SK-N-SH treated with all-trans-retinoic acid at 6 μM for 48 hours (cell line): ENCODE data around the gene ITGA5.

Source experiments
- ATAC-seq: fragments of 200-7000 bp; cut with Tn5 transposase; 3 replicates; pipeline ENCODE4 v1.9.1; 2020; ENCODE audit warnings: mild to moderate bottlenecking, moderate library complexity
- ARNTL ChIP-seq: fragments of 450-650 bp; formaldehyde crosslinking; IDR thresholded peaks from 2 replicates; pipeline ENCODE4 v1.5.0; 2020; ENCODE audit warnings: low read depth, mild to moderate bottlenecking, moderate library complexity, borderline replicate concordance
- CREB5 ChIP-seq: fragments of 250-450 bp; sonication (Bioruptor Pico); IDR thresholded peaks from 2 replicates; pipeline ENCODE4 v1.5.1; 2020; ENCODE audit warnings: low read depth, mild to moderate bottlenecking, moderate library complexity
- CSDC2 ChIP-seq: fragments of 250-450 bp; sonication (Bioruptor Pico); IDR thresholded peaks from 2 replicates; pipeline ENCODE4 v1.5.0; 2020; ENCODE audit warnings: mild to moderate bottlenecking, moderate library complexity
- CSRNP3 ChIP-seq: fragments of 250-450 bp; sonication (Bioruptor Pico); IDR thresholded peaks from 2 replicates; pipeline ENCODE4 v1.5.1; 2021; ENCODE audit warnings: mild to moderate bottlenecking, moderate library complexity
- ESRRG ChIP-seq: fragments of 250-450 bp; sonication (Bioruptor Pico); IDR thresholded peaks from 2 replicates; pipeline ENCODE4 v1.6.1; 2021; ENCODE audit warnings: mild to moderate bottlenecking
- GLIS3 ChIP-seq: fragments of 250-450 bp; sonication (Bioruptor Pico); IDR thresholded peaks from 2 replicates; pipeline ENCODE4 v1.5.0; 2020; ENCODE audit warnings: mild to moderate bottlenecking, moderate library complexity
- ISL1 ChIP-seq: fragments of 250-450 bp; sonication (Bioruptor Pico); IDR thresholded peaks from 2 replicates; pipeline ENCODE4 v2.1.2; 2022; ENCODE audit warnings: mild to moderate bottlenecking, moderate library complexity
- OSR1 ChIP-seq: fragments of 250-450 bp; sonication (Bioruptor Pico); IDR thresholded peaks from 2 replicates; pipeline ENCODE4 v1.8.0; 2022; ENCODE audit warnings: moderate library complexity, mild to moderate bottlenecking, inconsistent platforms
- PATZ1 ChIP-seq: fragments of 250-450 bp; sonication (Bioruptor Pico); IDR thresholded peaks from 2 replicates; pipeline ENCODE4 v1.8.0; 2020; ENCODE audit warnings: mild to moderate bottlenecking, moderate library complexity, borderline replicate concordance
- POU6F1 ChIP-seq: fragments of 250-450 bp; sonication (Bioruptor Pico); IDR thresholded peaks from 2 replicates; pipeline ENCODE4 v1.8.0; 2021; ENCODE audit warnings: low read depth, mild to moderate bottlenecking, moderate library complexity, borderline replicate concordance
- PPARA ChIP-seq: fragments of 250-450 bp; sonication (Bioruptor Pico); IDR thresholded peaks from 2 replicates; pipeline ENCODE4 v1.5.0; 2020; ENCODE audit warnings: mild to moderate bottlenecking, borderline replicate concordance
- RARB ChIP-seq: fragments of 250-450 bp; sonication (Bioruptor Pico); IDR thresholded peaks from 2 replicates; pipeline ENCODE4 v1.8.0; 2021; ENCODE audit warnings: mild to moderate bottlenecking, moderate library complexity
- TOX ChIP-seq: fragments of 250-450 bp; sonication (Bioruptor Pico); IDR thresholded peaks from 2 replicates; pipeline ENCODE4 v1.8.0; 2021; ENCODE audit warnings: mild to moderate bottlenecking, moderate library complexity, borderline replicate concordance
- TSHZ2 ChIP-seq: fragments of 250-450 bp; sonication (Bioruptor Pico); IDR thresholded peaks from 2 replicates; pipeline ENCODE4 v1.5.0; 2020; ENCODE audit warnings: mild to moderate bottlenecking, moderate library complexity
- ZC3H10 ChIP-seq: fragments of 250-450 bp; sonication (Bioruptor Pico); IDR thresholded peaks from 2 replicates; pipeline ENCODE4 v1.5.1; 2021; ENCODE audit warnings: mild to moderate bottlenecking, moderate library complexity
- ZFP3 ChIP-seq: fragments of 250-450 bp; sonication (Bioruptor Pico); IDR thresholded peaks from 2 replicates; pipeline ENCODE4 v1.5.0; 2020; ENCODE audit warnings: mild to moderate bottlenecking, moderate library complexity
- ZFP30 ChIP-seq: fragments of 450-650 bp; formaldehyde crosslinking; IDR thresholded peaks from 2 replicates; pipeline ENCODE4 v1.5.0; 2022; ENCODE audit warnings: mild to moderate bottlenecking, moderate library complexity
- ZNF565 ChIP-seq: fragments of 450-650 bp; formaldehyde crosslinking; conservative IDR thresholded peaks from 2 replicates; pipeline ENCODE4 v1.5.0; 2020; ENCODE audit warnings: low read depth, mild to moderate bottlenecking, moderate library complexity
- ZNF70 ChIP-seq: fragments of 450-650 bp; formaldehyde crosslinking; IDR thresholded peaks from 2 replicates; pipeline ENCODE4 v1.5.0; 2020; ENCODE audit warnings: mild to moderate bottlenecking, moderate library complexity

Gene ITGA5

GRCh38 chr12:54389134-54389508, 29.9 kb downstream of the ITGA5 start (continued):
- TF ChIP-seq GLIS3 (CRISPR knock-in tag) (no peak), ESRRG (CRISPR knock-in tag) (no peak), CSDC2 (CRISPR knock-in tag) (no peak), ZFP3 (CRISPR knock-in tag) (no peak), CSRNP3 (CRISPR knock-in tag) (no peak)
- TF ChIP-seq, all 23 proteins: peak for 0

- no peak for ATAC-seq
These were observed 30.6 kb downstream of the ITGA5 start for GRCh38 chr12:54388237-54389133.

GRCh38 chr12:54387114-54387467, 32.0 kb downstream of the ITGA5 start:
- ATAC-seq = no peak
- TF ChIP-seq ZC3H10 (no peak), GLIS3 (CRISPR knock-in tag) (no peak), ZFP30 (CRISPR knock-in tag) (no peak), PPARA (CRISPR knock-in tag) (no peak), ZNF565 (CRISPR knock-in tag) (no peak), CSDC2 (CRISPR knock-in tag) (no peak), ZNF70 (CRISPR knock-in tag) (no peak), ARNTL (CRISPR knock-in tag) (no peak), CREB5 (CRISPR knock-in tag) (no peak), ESRRG (CRISPR knock-in tag) (no peak), ISL1 (CRISPR knock-in tag) (no peak), POU6F1 (no peak), TSHZ2 (CRISPR knock-in tag) (no peak), OSR1 (CRISPR knock-in tag) (no peak), RARB (CRISPR knock-in tag) (no peak), CSRNP3 (CRISPR knock-in tag) (no peak), PATZ1 (CRISPR knock-in tag) (no peak), TOX (CRISPR knock-in tag) (no peak)

More at GRCh38 chr12:54388237-54389133, 30.6 kb downstream of the ITGA5 start:
- TF ChIP-seq ZFP3 (CRISPR knock-in tag) (no peak), TOX (CRISPR knock-in tag) (no peak)
